Mucosa of descending colon (tissue), 3 donors: ENCODE measurements around the gene PTPRD. TPM values are rescaled to one million over a fixed set of nuclear protein-coding genes. Genes with fewer than 3 reads are reported as not detected.

ENCODE experiments used
- ATAC-seq: fragments of 200-7000 bp; cut with Tn5 transposase; one replicate; pipeline ENCODE4 v1.9.1; 2020; ENCODE audit warnings: mild to moderate bottlenecking, moderate library complexity
- DNase-seq, 3 donors: peaks; one replicate each; pipeline ENCODE4 v3.0.0-alpha.2; 2020
- H3K36me3 ChIP-seq: fragments of 200-600 bp; one replicate; pipeline ENCODE4 v1.8.0; 2021; ENCODE audit warnings: low read depth, mild to moderate bottlenecking
- H3K4me1 ChIP-seq: fragments of 200-600 bp; one replicate; pipeline ENCODE4 v1.8.0; 2021; ENCODE audit warnings: low read depth, mild to moderate bottlenecking
- H3K4me3 ChIP-seq: fragments of 200-600 bp; one replicate; pipeline ENCODE4 v1.8.0; 2021; ENCODE audit warnings: mild to moderate bottlenecking
- H3K9me3 ChIP-seq: fragments of 200-600 bp; one replicate; pipeline ENCODE4 v1.8.0; 2021; ENCODE audit warnings: mild to moderate bottlenecking
- intact Hi-C, 2 donors: fragments of 100-400 bp; cut with DNase I in 1 of 2; cut with micrococcal nuclease in 1 of 2; formaldehyde crosslinking; loops; one replicate each; pipeline versions ENCODE4 v1.11.0 to v1.11.1; 2022; cut with DNase I, micrococcal nuclease
- total RNA-seq, 3 donors: library from RNA; stranded (reverse); fragmentation: NEBNext Ultra II Directional in 2 of 3; extraction: Animal tissue kit (Norgen Biotek cat#: 25700) in 2 of 3; gene quantifications; one replicate each; pipeline versions ENCODE4 v1.2.1 to v1.2.4, GENCODE V29; 2021 to 2023
- TF ChIP-seq, protein P1 (sequence below): fragments of 200-600 bp; IDR thresholded peaks from one replicate; pipeline ENCODE4 v1.8.0; 2022; ENCODE audit warnings: antibody characterized with exemption, mild to moderate bottlenecking
- donor health status: DM: no; HTN: no; CAD: no; lungs with moderate emphysema.
- donor health status: DM: no; HTN: no; CAD: no.
- donor health status: DM: no; HTN: yes; CAD: no.

PTPRD gene
- total RNA-seq, 3 donors from 2014 or later: 52.7 to 128 (median 113) TPM

DNA sequence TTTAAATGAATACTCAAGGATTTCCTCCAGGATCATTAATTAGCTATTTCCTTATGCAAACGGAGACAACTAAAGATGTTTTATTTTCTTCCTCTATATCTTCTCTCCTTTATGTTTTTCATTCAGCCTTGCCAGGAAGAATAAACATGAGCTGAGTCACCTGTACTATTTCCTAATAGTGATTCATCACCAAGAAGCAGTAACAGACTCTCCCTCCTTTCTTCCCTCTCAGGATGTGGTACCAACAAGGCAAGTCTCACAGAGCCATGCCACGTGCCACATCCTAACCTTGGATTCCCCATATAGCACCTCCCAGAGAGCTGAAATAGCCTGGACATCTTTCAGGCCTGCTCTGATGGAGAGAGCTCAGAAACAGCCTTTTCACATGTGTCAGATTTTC, 2054.6 kb downstream of the PTPRD start:
- Histone ChIP-seq H3K4me3 (no peak overlapping the region), H3K4me1 (peaks cover 4% of the 10 kb centered on the region), H3K9me3 (no peaks in the 10 kb centered on the region), H3K36me3 (no peaks in the 10 kb centered on the region)
- DNase-seq (no peak), ATAC-seq (peak; percentile 18)
- intact Hi-C loops: no loop called here
- TF ChIP-seq, protein P1, sequence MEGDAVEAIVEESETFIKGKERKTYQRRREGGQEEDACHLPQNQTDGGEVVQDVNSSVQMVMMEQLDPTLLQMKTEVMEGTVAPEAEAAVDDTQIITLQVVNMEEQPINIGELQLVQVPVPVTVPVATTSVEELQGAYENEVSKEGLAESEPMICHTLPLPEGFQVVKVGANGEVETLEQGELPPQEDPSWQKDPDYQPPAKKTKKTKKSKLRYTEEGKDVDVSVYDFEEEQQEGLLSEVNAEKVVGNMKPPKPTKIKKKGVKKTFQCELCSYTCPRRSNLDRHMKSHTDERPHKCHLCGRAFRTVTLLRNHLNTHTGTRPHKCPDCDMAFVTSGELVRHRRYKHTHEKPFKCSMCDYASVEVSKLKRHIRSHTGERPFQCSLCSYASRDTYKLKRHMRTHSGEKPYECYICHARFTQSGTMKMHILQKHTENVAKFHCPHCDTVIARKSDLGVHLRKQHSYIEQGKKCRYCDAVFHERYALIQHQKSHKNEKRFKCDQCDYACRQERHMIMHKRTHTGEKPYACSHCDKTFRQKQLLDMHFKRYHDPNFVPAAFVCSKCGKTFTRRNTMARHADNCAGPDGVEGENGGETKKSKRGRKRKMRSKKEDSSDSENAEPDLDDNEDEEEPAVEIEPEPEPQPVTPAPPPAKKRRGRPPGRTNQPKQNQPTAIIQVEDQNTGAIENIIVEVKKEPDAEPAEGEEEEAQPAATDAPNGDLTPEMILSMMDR: no peak

DNA sequence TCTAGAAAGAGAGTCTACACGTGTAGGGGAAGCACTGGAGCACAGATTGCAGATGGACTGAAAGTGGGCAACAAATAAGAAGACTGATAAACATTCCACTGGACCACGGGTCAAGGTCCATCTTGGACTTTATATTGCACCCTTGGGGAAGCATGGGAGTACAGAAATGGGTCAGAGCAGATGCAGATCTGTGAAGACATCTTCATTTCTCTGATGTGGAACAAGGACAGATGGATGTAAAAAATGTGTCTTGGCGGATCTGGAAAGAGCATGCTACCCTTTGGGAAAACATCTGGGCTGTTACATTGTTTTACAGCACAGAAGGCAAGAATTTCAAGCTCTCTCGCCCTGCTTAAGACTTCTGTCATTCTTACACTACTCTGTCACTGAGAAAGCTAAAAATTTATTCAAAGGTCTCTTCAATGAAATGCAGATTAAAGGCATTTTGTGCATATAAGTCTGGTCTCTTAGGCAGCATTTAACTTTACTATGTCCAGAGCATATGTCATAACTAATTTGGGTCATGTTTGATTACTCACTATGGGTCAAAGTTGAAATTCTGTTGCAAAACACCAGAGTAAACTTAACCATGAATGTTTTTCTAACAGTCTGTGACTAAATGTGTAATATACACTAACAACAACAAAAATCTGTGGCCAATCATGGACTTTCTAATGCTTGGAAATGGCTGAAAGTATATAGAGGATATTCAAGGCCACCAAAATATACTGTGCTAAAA, 2056.9 kb downstream of the PTPRD start:
- Histone ChIP-seq H3K36me3 (no peaks in the 10 kb centered on the region), H3K9me3 (no peaks in the 10 kb centered on the region), H3K4me1 (peaks cover 3% of the 10 kb centered on the region), H3K4me3 (no peak overlapping the region)
- TF ChIP-seq, protein P1: no peak
- DNase-seq (no peak), ATAC-seq (peak; percentile 25)
- intact Hi-C loops: no loop called here

DNA sequence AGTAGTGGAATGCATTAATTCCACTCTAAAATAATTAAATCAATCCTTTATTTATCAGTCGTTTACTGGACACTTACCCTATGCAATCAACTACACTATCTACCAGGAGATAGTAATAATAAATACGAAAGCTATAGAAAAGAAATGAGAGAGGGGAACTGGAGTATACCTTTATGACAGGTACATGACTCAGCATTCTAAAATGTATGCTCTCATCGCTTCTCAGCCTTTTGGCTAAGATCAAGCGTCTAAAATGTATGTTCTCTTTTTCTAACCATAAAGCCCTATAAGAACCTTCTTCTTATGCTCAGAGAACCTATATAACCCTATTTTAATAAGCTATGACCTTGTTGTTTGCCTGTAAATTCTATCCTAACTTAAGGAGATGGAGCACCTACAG, 2059.4 kb downstream of the PTPRD start:
- TF ChIP-seq, protein P1: no peak

DNA sequence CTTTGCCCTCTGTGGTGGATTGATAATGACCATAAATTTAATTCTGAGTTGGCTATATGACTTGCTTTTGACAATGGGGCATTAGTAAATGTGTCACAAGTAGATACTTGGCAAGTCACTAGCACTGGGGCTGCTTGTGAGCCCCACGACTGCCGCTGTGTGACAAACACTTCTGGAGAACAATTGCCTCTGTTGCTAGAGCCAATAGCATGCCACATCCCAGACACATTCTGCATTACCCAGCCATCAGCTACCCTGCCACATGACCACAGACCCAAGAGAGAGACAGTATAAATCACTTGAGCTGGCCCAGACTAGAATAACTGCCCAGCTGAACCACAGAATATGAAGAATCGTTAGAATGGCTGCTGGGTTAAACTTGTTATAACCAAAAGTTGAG, 2060.1 kb downstream of the PTPRD start:
- intact Hi-C loops: no loop called here
- no peak for ATAC-seq

More for the DNA sequence above, 2059.4 kb downstream of the PTPRD start:
- Histone ChIP-seq H3K9me3 (no peaks in the 10 kb centered on the region), H3K4me1 (no peaks in the 10 kb centered on the region), H3K4me3 (no peak overlapping the region), H3K36me3 (no peaks in the 10 kb centered on the region)
- intact Hi-C loops: no loop called here
- no peak for ATAC-seq
- DNase-seq: no peak

DNA sequence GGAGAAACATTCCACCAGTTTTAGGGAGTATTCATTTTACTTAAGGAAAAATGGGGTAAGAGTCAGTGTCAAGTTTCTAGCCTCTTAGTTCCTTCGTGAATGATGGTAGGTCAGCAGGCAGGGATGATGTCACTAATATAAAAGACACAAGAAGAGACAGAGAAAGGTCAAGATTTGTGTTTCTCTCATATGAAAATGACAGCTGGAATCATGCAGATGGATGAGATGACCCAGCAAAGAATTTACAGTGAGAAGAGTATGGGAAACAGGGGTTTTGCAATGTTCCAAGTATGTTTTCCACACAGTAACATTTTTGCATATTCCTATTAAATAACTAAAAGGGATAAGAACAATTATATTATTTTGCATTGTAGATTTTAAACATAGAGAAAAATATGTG, 2063.6 kb downstream of the PTPRD start:
- Histone ChIP-seq H3K4me3 (no peak overlapping the region), H3K9me3 (no peaks in the 10 kb centered on the region), H3K36me3 (no peaks in the 10 kb centered on the region), H3K4me1 (no peaks in the 10 kb centered on the region)
- DNase-seq (no peak), ATAC-seq (no peak)
- intact Hi-C loops: no loop called here
- TF ChIP-seq, protein P1: no peak

More for the DNA sequence above, 2060.1 kb downstream of the PTPRD start:
- TF ChIP-seq, protein P1: no peak
- no peaks in the 10 kb centered on the region for H3K4me1 ChIP-seq
- no peak overlapping the region for H3K4me3 ChIP-seq
- no peak for DNase-seq
- H3K36me3 ChIP-seq: no peaks in the 10 kb centered on the region
- H3K9me3 ChIP-seq: no peaks in the 10 kb centered on the region

DNA sequence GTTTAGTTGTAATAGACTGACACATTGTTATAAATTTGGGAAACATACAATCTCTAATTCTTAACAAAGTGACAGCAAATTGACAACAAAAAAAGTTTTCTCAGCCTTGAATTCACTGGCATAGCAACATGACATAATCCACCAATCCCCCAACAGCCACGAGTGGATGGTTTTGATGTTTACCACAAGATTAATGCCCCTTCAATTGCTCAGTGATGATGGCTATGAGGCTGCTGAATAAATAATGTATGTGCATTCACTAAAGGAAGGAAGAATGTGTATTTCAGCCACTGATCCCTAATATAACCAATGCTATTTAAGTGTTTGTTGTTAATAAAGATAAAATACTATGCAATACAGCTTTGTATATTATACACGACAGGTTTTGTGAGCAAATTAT, 2069.6 kb downstream of the PTPRD start:
- DNase-seq (no peak), ATAC-seq (no peak)
- TF ChIP-seq, protein P1: no peak
- no peak overlapping the region for H3K4me3 ChIP-seq
- intact Hi-C loops: no loop called here
- no peaks in the 10 kb centered on the region for H3K36me3 ChIP-seq
- H3K4me1 ChIP-seq: no peaks in the 10 kb centered on the region
- no peaks in the 10 kb centered on the region for H3K9me3 ChIP-seq
